ENCODE measurements around the gene GRK1. TPM values are rescaled to one million over a fixed set of nuclear protein-coding genes. Genes with fewer than 3 reads are reported as not detected.
"Not testable (repeated sequence)": the region's sequence is repeated elsewhere in the genome, so short reads cannot be mapped to it uniquely, and the experiment has no call there.

The GRK1 gene
- total and polyA plus RNA-seq, 2 donors, result 0.03 to 0.05 TPM

DNA sequence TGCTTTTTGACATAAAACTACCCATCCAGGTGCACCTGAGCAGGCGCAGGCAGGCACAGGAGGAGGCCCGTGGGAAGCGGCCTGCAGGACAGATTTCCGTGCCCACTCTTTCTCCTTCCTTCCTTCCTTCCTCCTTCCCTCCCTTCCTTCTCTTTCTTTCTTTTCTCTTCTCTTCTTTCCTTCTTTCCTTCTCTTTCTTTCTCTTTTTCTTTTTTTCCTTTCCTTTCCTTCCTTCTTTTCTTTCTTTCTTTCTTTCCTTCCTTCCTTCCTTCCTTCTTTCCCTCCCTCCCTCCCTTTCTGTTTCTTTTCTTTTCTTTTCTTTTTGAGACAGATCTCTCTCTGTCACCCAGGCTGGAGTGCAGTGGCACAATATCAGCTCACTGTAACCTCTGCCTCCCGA is 70.8 kb downstream of the GRK1 start:
- Histone ChIP-seq H3K36me3 (ENCODE audit: insufficient read depth) (no peaks in the 10 kb centered on the region), H3K27ac (ENCODE audit: low read depth) (no peak overlapping the region), H3K4me3 (ENCODE audit: low read depth, low read length) (no peak overlapping the region), H3K4me1 (ENCODE audit: insufficient read depth) (no peaks in the 10 kb centered on the region)
- WGBS, result 91% methylated on average over 5 of the region's 5 CpGs
- no peak for DNase-seq (ENCODE audit: extremely low spot score)

DNA sequence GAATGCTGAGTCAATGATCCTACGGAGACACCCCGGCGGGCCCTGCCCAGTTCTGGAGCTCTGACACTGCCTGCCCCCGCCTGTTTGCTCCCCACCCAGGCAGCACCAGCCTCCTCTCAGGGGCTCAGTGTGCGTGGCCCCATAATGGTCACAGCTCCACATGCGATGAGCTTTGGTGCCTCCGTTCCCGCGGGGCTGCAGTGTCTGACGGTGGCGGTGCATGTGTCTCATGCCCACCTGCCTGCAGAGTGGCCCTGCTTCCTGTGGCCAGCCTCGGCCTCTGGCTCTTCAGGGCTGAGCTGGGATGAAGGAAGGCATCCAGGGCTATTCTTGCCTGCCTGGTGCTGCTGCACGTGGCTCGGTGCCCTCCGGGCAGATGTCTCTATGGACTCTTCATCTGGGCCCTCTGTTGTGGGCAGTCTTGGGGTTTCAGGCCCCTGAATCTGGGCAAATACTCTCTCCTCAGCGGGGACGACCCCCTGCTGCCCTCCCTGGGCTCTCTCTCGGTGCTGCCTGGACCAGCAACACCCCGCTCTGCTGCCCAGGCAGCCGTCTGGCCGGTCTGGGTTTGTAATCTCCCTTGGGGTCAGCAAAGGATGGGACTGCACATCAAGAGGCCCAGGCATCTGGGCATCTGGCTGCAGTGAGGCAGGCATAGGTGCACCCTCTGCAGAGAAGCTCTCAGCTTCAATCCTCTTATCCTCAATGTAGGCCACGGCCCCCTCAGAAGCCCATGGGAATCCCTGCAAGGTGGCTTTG is 72.7 kb downstream of the GRK1 start:
- DNase-seq (ENCODE audit: extremely low spot score), result no peak
- WGBS, result 90% methylated on average over 22 of the region's 22 CpGs
- no peak overlapping the region for H3K27ac ChIP-seq (ENCODE audit: low read depth)

DNA sequence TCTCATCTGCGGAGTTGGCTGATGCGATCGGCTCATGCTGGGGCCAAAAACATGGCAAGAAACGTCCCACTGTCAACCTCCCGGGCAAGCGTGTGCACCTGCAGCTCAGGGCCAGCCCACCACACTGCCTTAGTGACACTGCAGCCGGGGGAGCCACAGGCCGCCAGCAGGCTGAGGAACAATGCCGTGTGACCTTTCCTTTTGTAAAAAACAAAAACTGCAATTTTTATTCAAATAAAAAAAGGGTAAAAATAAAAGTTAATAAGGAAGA is 73.2 kb downstream of the GRK1 start:
- WGBS, result 87% methylated on average over 9 of the region's 9 CpGs
- no peak overlapping the region for H3K27ac ChIP-seq (ENCODE audit: low read depth)
- no peak overlapping the region for H3K4me3 ChIP-seq (ENCODE audit: low read depth, low read length)
- no peaks in the 10 kb centered on the region for H3K36me3 ChIP-seq (ENCODE audit: insufficient read depth)
- no peak for DNase-seq (ENCODE audit: extremely low spot score)
- no peaks in the 10 kb centered on the region for H3K4me1 ChIP-seq (ENCODE audit: insufficient read depth)

More for the DNA sequence above, 72.7 kb downstream of the GRK1 start:
- no peak overlapping the region for H3K4me3 ChIP-seq (ENCODE audit: low read depth, low read length)
- H3K4me1 ChIP-seq (ENCODE audit: insufficient read depth), result no peaks in the 10 kb centered on the region
- no peaks in the 10 kb centered on the region for H3K36me3 ChIP-seq (ENCODE audit: insufficient read depth)

DNA sequence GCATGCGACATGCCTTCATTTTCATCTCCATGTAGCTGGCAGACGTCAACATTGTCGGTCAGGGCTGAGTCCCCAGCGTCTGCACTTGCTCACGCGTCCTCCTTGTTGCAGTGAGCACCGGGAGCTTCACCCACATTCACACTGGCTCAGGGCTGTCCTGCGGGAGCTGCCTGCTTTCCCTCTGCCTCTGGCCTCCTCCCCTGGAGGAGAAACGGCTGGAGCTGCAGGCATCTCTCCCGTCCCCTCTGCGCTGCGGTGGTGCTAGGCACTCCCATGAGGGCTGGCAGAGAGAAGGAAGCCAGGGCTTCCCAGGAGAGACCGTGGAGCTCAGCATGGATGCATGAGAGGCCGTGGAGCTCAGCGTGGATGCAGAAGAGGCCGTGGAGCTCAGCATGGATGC is 73.6 kb downstream of the GRK1 start:
- Histone ChIP-seq H3K4me1 (ENCODE audit: insufficient read depth) (no peaks in the 10 kb centered on the region), H3K36me3 (ENCODE audit: insufficient read depth) (no peaks in the 10 kb centered on the region), H3K4me3 (ENCODE audit: low read depth, low read length) (no peak overlapping the region), H3K27ac (ENCODE audit: low read depth) (no peak overlapping the region)
- no peak for DNase-seq (ENCODE audit: extremely low spot score)
- WGBS, result 82% methylated on average over 16 of the region's 16 CpGs

DNA sequence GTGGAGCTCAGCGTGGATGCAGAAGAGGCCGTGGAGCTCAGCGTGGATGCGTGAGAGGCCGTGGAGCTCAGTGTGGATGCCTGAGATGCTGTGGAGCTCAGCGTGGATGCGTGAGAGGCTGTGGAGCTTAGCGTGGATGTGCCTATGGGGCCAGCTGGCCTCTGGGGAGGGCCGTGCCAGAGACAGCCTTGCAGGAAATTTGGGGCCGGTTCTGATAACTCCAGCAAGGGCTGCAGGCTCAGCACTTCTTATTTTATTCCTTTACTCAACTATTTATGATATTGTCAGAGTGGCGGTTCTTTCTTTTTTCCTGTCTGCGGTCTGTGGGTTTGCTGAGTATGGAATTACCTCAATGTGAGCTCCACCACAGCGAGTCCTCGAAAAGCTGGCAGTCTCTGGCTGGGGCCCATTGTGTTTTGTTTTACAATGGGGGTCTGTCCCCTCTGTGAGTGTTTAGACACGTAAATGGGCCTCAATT is 74.2 kb downstream of the GRK1 start:
- Histone ChIP-seq H3K4me3 (ENCODE audit: low read depth, low read length) (no peak overlapping the region), H3K27ac (ENCODE audit: low read depth) (no peak overlapping the region), H3K4me1 (ENCODE audit: insufficient read depth) (no peaks in the 10 kb centered on the region), H3K36me3 (ENCODE audit: insufficient read depth) (no peaks in the 10 kb centered on the region)
- 64% methylated on average over 15 of the region's 15 CpGs for WGBS
- no peak for DNase-seq (ENCODE audit: extremely low spot score)

DNA sequence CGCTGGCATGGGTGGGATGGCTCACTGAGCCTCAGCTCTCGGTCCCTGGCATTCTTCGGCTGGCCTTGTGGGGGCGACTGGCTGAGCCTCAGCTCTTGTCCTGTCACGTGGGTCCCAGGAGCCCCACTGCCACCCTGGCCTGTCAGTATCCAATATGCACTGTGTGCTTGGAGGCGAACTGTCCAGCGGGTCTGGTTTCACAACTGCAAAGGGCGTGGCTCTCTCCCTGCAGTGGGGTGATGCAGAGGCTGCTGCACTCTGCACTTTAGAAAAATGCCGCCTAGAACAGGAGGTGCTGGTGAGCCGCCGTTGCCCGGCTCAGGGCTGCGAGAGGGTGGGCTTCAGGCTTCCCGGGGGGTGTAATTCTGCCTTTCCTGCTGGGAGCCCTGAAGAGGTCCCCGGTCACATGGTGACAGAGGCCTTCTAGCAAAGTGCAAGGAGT is 75.0 kb downstream of the GRK1 start:
- 29% methylated on average over 15 of the region's 15 CpGs for WGBS
- Histone ChIP-seq H3K27ac (ENCODE audit: low read depth) (no peak overlapping the region), H3K4me1 (ENCODE audit: insufficient read depth) (no peaks in the 10 kb centered on the region), H3K36me3 (ENCODE audit: insufficient read depth) (no peaks in the 10 kb centered on the region), H3K4me3 (ENCODE audit: low read depth, low read length) (no peak overlapping the region)
- no peak for DNase-seq (ENCODE audit: extremely low spot score)

DNA sequence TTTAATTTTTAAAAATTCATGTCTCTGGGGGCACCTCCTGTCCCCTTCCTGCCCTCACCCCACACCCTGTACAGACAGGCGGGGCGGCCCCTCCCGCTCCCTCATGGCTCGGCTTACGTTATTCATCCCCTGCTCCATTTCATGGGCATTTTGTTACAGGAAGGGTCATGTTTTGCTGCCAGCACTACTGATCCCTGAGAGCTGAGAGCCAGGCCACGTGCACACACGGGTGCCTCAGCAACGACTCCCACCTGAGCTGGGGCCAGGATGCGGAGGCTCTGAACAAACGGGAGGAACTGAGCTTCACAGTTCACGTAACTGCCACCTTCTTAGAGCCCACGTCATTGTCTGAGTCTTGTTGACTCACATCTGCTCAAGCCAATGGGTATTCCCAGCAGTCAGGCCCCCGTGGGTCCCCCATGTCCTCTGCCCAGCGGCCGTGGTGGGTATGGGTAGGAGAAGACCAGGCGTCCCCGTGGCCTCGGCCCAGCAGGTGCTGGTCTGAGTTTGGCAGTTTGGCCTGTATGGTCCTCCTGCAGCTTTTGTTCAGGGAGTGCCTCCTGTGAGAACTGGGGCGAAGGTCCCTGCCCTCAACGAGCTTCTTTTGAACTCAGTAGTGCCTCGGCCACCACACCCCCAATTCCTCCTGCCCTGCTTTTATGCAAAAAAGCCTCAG is 75.6 kb downstream of the GRK1 start:
- 78% methylated on average over 21 of the region's 21 CpGs for WGBS
- H3K4me3 ChIP-seq (ENCODE audit: low read depth, low read length), result no peak overlapping the region
- H3K36me3 ChIP-seq (ENCODE audit: insufficient read depth), result no peaks in the 10 kb centered on the region
- no peak overlapping the region for H3K27ac ChIP-seq (ENCODE audit: low read depth)
- H3K4me1 ChIP-seq (ENCODE audit: insufficient read depth), result no peaks in the 10 kb centered on the region
- DNase-seq (ENCODE audit: extremely low spot score), result no peak

DNA sequence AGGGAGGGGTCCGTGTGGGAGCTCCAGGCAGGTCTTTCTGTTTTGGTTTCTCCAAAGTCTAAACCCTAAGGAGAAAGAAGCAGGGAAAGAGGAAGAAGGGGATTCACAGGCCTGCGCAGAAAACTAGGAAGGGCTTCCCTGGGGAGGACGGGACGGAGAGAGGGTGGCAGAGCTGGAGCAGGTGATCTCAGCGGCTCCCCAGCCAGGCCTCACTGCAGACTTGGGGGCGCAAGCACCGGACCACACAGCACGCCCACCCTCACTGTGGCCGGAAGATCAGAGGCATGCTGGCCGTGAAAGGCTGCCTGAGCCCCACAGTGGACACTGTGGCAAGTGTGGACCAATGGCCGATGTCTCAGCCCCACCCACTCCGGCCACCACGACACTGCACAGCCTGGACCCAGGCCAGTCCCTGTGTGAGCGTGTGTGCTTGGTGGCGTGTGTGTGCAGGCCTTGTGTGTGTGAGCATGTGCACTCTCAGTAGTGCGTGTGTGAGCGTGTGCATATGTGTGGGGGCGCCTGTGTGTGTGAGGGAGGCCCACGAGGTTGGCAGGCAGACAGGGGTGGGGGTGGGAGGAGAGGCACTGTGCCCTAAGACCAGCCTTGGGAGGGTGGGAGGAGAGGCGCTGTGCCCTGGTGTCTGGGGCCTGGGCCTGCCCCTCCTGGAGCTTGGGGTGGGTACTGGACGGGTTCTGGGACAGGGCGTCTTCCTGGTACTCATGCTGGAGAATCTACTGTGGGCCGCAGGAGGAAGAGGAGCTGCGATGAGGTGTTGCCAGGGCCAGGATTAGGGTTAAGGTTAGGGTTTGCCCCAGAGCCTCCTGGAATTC is 76.6 kb downstream of the GRK1 start:
- Histone ChIP-seq H3K36me3 (ENCODE audit: insufficient read depth) (no peaks in the 10 kb centered on the region), H3K4me3 (ENCODE audit: low read depth, low read length) (no peak overlapping the region), H3K27ac (ENCODE audit: low read depth) (no peak overlapping the region), H3K4me1 (ENCODE audit: insufficient read depth) (no peaks in the 10 kb centered on the region)
- WGBS, result 90% methylated on average over 24 of the region's 24 CpGs
- no peak for DNase-seq (ENCODE audit: extremely low spot score)

DNA sequence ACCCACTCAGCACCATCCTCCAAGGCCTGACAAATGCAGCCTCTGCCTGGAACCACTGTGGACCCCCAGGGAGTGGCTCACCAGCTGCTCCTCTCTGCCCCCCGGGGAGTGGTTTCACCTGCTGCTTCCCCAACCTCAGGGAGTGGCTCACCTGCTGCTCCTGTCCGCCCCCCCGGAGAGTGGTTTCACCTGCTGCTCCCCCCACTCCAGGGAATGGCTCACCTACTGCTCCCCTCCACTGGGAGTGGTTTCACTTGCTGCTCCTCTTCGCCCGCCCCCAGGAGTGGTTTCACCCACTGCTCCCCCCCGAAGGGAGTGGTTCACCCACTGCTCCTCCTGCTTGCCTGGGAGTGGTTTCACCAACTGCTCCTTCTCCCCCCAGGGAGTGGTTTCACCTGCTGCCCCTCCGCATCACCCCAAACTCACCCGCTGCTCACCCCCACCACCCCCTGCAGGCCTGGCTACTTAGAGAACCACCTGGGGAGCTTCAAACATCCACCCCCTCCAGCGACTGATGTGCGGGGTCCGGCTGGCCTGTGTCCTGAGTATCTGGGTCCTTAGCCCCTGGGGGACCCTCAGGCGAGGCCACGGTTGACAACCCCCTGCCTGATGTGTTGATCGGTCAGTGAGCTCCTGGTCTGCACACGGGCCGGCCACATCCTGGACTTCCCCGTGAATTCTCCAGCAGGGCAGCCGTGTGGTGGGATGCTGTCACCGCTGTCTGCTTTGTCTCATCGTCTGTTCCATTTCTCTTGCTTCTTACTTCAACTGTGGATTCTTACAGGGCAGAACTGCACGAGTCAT is 77.4 kb downstream of the GRK1 start:
- 74% methylated on average over 21 of the region's 21 CpGs for WGBS
- Histone ChIP-seq H3K27ac (ENCODE audit: low read depth) (no peak overlapping the region), H3K4me1 (ENCODE audit: insufficient read depth) (no peaks in the 10 kb centered on the region), H3K36me3 (ENCODE audit: insufficient read depth) (no peaks in the 10 kb centered on the region), H3K4me3 (ENCODE audit: low read depth, low read length) (no peak overlapping the region)
- no peak for DNase-seq (ENCODE audit: extremely low spot score)

DNA sequence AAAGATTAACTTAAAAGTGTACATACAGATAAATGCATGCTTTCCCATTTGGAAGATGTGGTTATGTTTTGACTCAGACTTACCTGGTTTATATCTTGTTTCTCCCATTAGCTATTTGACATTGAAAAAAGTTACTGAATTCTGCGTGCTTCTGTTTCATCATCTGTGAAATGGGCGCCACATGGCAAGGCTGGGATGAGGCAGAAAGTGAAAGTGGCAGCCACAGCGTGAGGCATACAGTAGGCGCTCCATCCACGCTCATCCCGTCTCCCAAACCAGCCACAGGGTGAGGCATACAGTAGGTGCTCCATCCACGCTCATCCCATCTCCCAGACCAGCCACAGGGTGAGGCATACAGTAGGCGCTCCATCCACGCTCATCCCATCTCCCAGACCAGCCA is 78.0 kb downstream of the GRK1 start:
- no peak for DNase-seq (ENCODE audit: extremely low spot score)
- no peak overlapping the region for H3K4me3 ChIP-seq (ENCODE audit: low read depth, low read length)
- no peaks in the 10 kb centered on the region for H3K36me3 ChIP-seq (ENCODE audit: insufficient read depth)
- no peak overlapping the region for H3K27ac ChIP-seq (ENCODE audit: low read depth)
- 96% methylated on average over 7 of the region's 9 CpGs for WGBS
- no peaks in the 10 kb centered on the region for H3K4me1 ChIP-seq (ENCODE audit: insufficient read depth)

DNA sequence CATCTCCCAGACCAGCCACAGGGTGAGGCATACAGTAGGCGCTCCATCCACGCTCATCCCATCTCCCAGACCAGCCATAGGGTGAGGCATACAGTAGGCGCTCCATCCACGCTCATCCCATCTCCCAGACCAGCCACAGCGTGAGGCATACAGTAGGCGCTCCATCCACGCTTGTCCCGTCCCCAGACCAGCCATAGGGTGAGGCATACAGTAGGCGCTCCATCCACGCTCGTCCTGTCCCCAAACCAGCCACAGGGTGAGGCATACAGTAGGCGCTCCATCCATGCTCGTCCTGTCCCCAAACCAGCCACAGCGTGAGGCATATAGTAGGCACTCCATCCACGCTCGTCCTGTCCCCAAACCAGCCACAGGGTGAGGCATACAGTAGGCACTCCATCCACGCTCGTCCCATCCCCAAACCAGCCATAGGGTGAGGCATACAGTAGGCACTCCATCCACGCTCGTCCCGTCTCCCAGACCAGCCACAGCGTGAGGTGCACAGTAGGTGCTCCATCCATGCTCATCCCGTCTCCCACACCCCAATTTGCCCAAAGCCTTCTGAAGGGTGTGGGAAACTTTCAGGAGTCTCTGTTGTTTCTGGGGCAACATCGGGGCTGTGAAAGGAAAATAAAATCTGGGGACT is 78.6 kb downstream of the GRK1 start:
- H3K27ac ChIP-seq (ENCODE audit: low read depth); H3K4me1 ChIP-seq (ENCODE audit: insufficient read depth); H3K36me3 ChIP-seq (ENCODE audit: insufficient read depth); DNase-seq (ENCODE audit: extremely low spot score); H3K4me3 ChIP-seq (ENCODE audit: low read depth, low read length): not testable (repeated sequence)
- WGBS, result 91% methylated on average over 24 of the region's 24 CpGs

DNA sequence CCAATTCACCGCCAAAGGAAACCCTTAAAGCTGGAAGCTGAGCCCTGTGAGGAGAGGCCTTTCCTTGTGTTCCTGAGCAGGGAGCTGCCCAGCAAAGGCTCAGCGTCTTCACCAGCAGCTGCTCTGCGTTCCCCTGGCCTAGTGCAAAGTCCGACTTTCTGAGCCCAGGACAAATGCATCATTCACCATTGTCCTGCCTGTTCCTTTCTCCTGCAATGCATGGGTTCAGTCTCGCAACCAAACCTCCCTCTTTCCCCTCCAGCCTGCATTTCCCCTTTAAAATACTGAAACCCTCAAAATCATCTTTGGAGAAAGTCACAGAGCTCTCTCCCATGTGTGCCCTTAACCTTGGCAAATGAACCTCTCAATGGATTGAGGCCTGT is 79.1 kb downstream of the GRK1 start:
- Histone ChIP-seq H3K4me3 (ENCODE audit: low read depth, low read length) (no peak overlapping the region), H3K27ac (ENCODE audit: low read depth) (no peak overlapping the region), H3K4me1 (ENCODE audit: insufficient read depth) (no peaks in the 10 kb centered on the region), H3K36me3 (ENCODE audit: insufficient read depth) (no peaks in the 10 kb centered on the region)
- DNase-seq (ENCODE audit: extremely low spot score), result no peak
- WGBS, result 76% methylated on average over 5 of the region's 5 CpGs

DNA sequence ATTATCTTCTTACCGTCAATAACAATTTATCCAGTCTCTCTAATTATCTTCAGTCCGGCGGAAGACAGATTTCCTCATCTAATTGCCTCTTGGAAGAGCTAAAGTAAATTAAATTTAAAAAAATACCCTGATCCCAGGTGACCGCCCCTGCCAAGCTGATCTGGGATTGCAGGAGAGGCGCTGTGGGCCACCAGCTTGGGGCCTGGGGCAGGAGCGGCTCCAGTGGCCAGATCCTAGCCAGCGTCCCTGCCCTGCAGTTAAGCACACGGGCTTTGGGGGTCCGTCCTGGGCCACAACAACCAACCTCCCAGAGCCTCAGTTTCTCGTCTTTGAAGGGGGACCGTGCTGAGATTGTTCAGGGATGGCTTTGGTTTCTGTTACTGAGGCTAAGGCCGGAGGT is 79.7 kb downstream of the GRK1 start:
- no peaks in the 10 kb centered on the region for H3K4me1 ChIP-seq (ENCODE audit: insufficient read depth)
- no peaks in the 10 kb centered on the region for H3K36me3 ChIP-seq (ENCODE audit: insufficient read depth)
- no peak for DNase-seq (ENCODE audit: extremely low spot score)
- WGBS, result 88% methylated on average over 12 of the region's 12 CpGs
- no peak overlapping the region for H3K4me3 ChIP-seq (ENCODE audit: low read depth, low read length)
- H3K27ac ChIP-seq (ENCODE audit: low read depth), result no peak overlapping the region

Data from urinary bladder (tissue), 4 donors.